IMR-90 (cell line): ENCODE results near the gene RNF225. TPM values are rescaled to one million over a fixed set of nuclear protein-coding genes. Genes with fewer than 3 reads are reported as not detected.

Experiments used
- ATAC-seq: fragments of 200-7000 bp; cut with Tn5 transposase; 2 replicates; pipeline ENCODE4 v1.9.1; 2020; ENCODE audit warnings: low read depth, mild to moderate bottlenecking, moderate library complexity
- BruUV-seq: library from RNA; stranded (reverse); fragments of 400-500 nt; replicated peaks from 2 replicates; lab custom pipeline; 2021; lab: Mats Ljungman, UMichigan
- CTCF ChIA-PET: fragments of 300-600 bp; formaldehyde crosslinking; extraction: SDS; loops from one replicate; lab custom pipeline; 2021; ENCODE audit warnings: antibody characterized with exemption; lab: Yijun Ruan, JAX
- POLR2A ChIA-PET: fragments of 300-600 bp; sonication (Branson Sonifier 250); formaldehyde crosslinking; loops from one replicate; lab custom pipeline; 2022; ENCODE audit warnings: antibody characterized with exemption; ENCODE audit not compliant: unreplicated experiment; lab: Charles Lee
- DNase-seq: peaks from one replicate; pipeline ENCODE4 v3.0.0; 2013
- H2AFZ ChIP-seq: replicated peaks from 2 replicates; pipeline ENCODE3; 2013; ENCODE audit warnings: low read length, mild to moderate bottlenecking; ENCODE audit not compliant: poor library complexity
- H2AK5ac ChIP-seq: 2 replicates; pipeline ENCODE4 v1.6.1; 2013; ENCODE audit warnings: low read depth, low read length, inconsistent platforms
- H2AK9ac ChIP-seq: replicated peaks from 2 replicates; pipeline ENCODE3; 2013; ENCODE audit warnings: mild to moderate bottlenecking, low read depth, low read length, moderate library complexity; ENCODE audit not compliant: poor library complexity
- H2BK120ac ChIP-seq: 2 replicates; pipeline ENCODE4 v1.6.1; 2013; ENCODE audit warnings: low read depth, low read length, inconsistent platforms
- H2BK15ac ChIP-seq: 3 replicates; pipeline ENCODE4 v1.6.1; 2013; ENCODE audit warnings: low read depth, low read length, inconsistent platforms
- H2BK20ac ChIP-seq: 2 replicates; pipeline ENCODE4 v1.6.1; 2013; ENCODE audit warnings: low read depth, mild to moderate bottlenecking, inconsistent platforms, low read length, moderate library complexity
- H2BK5ac ChIP-seq: 2 replicates; pipeline ENCODE4 v1.6.1; 2013; ENCODE audit warnings: mild to moderate bottlenecking, low read depth, low read length, inconsistent platforms; ENCODE audit not compliant: poor library complexity, severe bottlenecking
- H3K14ac ChIP-seq: replicated peaks from 2 replicates; pipeline ENCODE4 v1.6.1; 2013; ENCODE audit warnings: low read depth, low read length, inconsistent platforms
- H3K18ac ChIP-seq: 2 replicates; pipeline ENCODE4 v1.6.1; 2013; ENCODE audit warnings: low read depth, low read length, control low read depth
- H3K23ac ChIP-seq: 2 replicates; pipeline ENCODE4 v1.6.1; 2013; ENCODE audit warnings: low read depth, low read length, inconsistent platforms
- H3K27ac ChIP-seq: 2 replicates; pipeline ENCODE4 v1.5.1; 2013; ENCODE audit warnings: mild to moderate bottlenecking, control low read depth, low read length; ENCODE audit not compliant: insufficient read depth
- H3K27me3 ChIP-seq: 2 replicates; pipeline ENCODE4 v1.6.1; 2013; ENCODE audit warnings: low read length; ENCODE audit not compliant: control insufficient read depth, insufficient read depth
- H3K36me3 ChIP-seq: 2 replicates; pipeline ENCODE4 v1.6.1; 2013; ENCODE audit warnings: low read length, mixed read lengths; ENCODE audit not compliant: control insufficient read depth, insufficient read depth
- H3K4ac ChIP-seq: 2 replicates; pipeline ENCODE4 v1.6.1; 2013; ENCODE audit warnings: low read depth, low read length, inconsistent platforms
- H3K4me1 ChIP-seq: 2 replicates; pipeline ENCODE4 v1.6.1; 2013; ENCODE audit warnings: low read length, mixed read lengths; ENCODE audit not compliant: control insufficient read depth, insufficient read depth
- H3K4me2 ChIP-seq: 2 replicates; pipeline ENCODE4 v1.6.1; 2013; ENCODE audit warnings: low read depth, mild to moderate bottlenecking, control low read depth, low read length, moderate library complexity
- H3K4me3 ChIP-seq: 2 replicates; pipeline ENCODE4 v1.5.1; 2013; ENCODE audit warnings: low read depth, mild to moderate bottlenecking, control low read depth, low read length, moderate library complexity; ENCODE audit not compliant: insufficient read depth
- H3K56ac ChIP-seq: 2 replicates; pipeline ENCODE4 v1.6.1; 2013; ENCODE audit warnings: low read length, inconsistent platforms; ENCODE audit not compliant: insufficient read depth; ENCODE audit errors: extremely low read depth
- H3K79me1 ChIP-seq, 2 experiments: 2 replicates each; pipeline ENCODE4 v1.6.1; 2013; ENCODE audit warnings: low read length in 2 of 2, inconsistent platforms in 1 of 2, low read depth in 1 of 2
- H3K9ac ChIP-seq: 2 replicates; pipeline ENCODE4 v1.6.1; 2013; ENCODE audit warnings: low read depth, low read length, control low read depth
- H3K9me1 ChIP-seq: 2 replicates; pipeline ENCODE4 v1.6.1; 2013; ENCODE audit warnings: low read length, inconsistent platforms; ENCODE audit not compliant: insufficient read depth
- H3K9me3 ChIP-seq: 2 replicates; pipeline ENCODE4 v1.6.1; 2013; ENCODE audit warnings: low read length; ENCODE audit not compliant: control insufficient read depth, insufficient read depth
- H4K20me1 ChIP-seq: 2 replicates; pipeline ENCODE4 v1.6.1; 2013; ENCODE audit warnings: low read length, inconsistent platforms; ENCODE audit not compliant: insufficient read depth
- H4K5ac ChIP-seq: 2 replicates; pipeline ENCODE4 v1.6.1; 2013; ENCODE audit warnings: mild to moderate bottlenecking, low read depth, low read length, control low read depth
- H4K8ac ChIP-seq, 2 experiments: 2 replicates each; pipeline ENCODE4 v1.6.1; 2013; ENCODE audit warnings: low read depth in 2 of 2, low read length in 2 of 2, control low read depth in 1 of 2, inconsistent platforms in 1 of 2
- H4K91ac ChIP-seq: 2 replicates; pipeline ENCODE4 v1.6.1; 2013; ENCODE audit warnings: low read depth, low read length, inconsistent platforms; ENCODE audit not compliant: insufficient read depth
- BHLHE40 ChIP-seq: fragments of 150-350 bp; IDR thresholded peaks from 2 replicates; pipeline ENCODE4 v1.6.1; 2016; ENCODE audit warnings: mild to moderate bottlenecking, low read depth, low read length
- CEBPB ChIP-seq: IDR thresholded peaks from 2 replicates; pipeline ENCODE4 v1.6.1; 2012; ENCODE audit warnings: low read depth, low read length, improper control_type of control experiment
- CHD1 ChIP-seq: IDR thresholded peaks from 2 replicates; pipeline ENCODE4 v1.6.1; 2012; ENCODE audit warnings: low read depth, low read length, improper control_type of control experiment
- FOS ChIP-seq: fragments of 150-350 bp; IDR thresholded peaks from 2 replicates; pipeline ENCODE4 v1.6.1; 2016; ENCODE audit warnings: low read depth, low read length
- MAFK ChIP-seq: IDR thresholded peaks from 2 replicates; pipeline ENCODE4 v1.6.1; 2012; ENCODE audit warnings: low read depth, low read length, improper control_type of control experiment
- MAZ ChIP-seq: IDR thresholded peaks from 2 replicates; pipeline ENCODE4 v1.6.1; 2012; ENCODE audit warnings: low read depth, mild to moderate bottlenecking, low read length, improper control_type of control experiment, moderate library complexity, borderline replicate concordance
- MXI1 ChIP-seq: IDR thresholded peaks from 2 replicates; pipeline ENCODE4 v1.6.1; 2012; ENCODE audit warnings: low read depth, mild to moderate bottlenecking, low read length, moderate library complexity, borderline replicate concordance
- POLR2A ChIP-seq: IDR thresholded peaks from 2 replicates; pipeline ENCODE4 v1.6.1; 2012; ENCODE audit warnings: mild to moderate bottlenecking, low read depth, low read length
- RAD21 ChIP-seq: IDR thresholded peaks from 2 replicates; pipeline ENCODE4 v1.6.1; 2012; ENCODE audit warnings: low read length, improper control_type of control experiment
- RCOR1 ChIP-seq: IDR thresholded peaks from 2 replicates; pipeline ENCODE4 v1.6.1; 2012; ENCODE audit warnings: mild to moderate bottlenecking, low read length, improper control_type of control experiment; ENCODE audit not compliant: insufficient replicate concordance
- RFX5 ChIP-seq: IDR thresholded peaks from 2 replicates; pipeline ENCODE4 v1.8.0; 2012; ENCODE audit warnings: low read depth, mild to moderate bottlenecking, low read length, moderate library complexity
- SMC3 ChIP-seq: fragments of 150-350 bp; IDR thresholded peaks from 2 replicates; pipeline ENCODE4 v1.6.1; 2016; ENCODE audit warnings: low read depth, mild to moderate bottlenecking, antibody characterized with exemption, low read length, moderate library complexity
- whole genome bisulfite sequencing, 2 experiments: methylation state at CpG; one replicate each; pipeline versions ENCODE4 v1.1.5 to v1.1.7; 2013; ENCODE audit warnings: missing lambda C conversion rate in 2 of 2; ENCODE audit not compliant: insufficient read length in 1 of 2; ENCODE audit errors: extremely low coverage in 2 of 2; 5-methylcytosine and 5-hydroxymethylcytosine counted together
- dilution Hi-C: fragments of 300-500 bp; cut with HindIII; formaldehyde crosslinking; loops from one replicate; pipeline ENCODE4 v1.14.3; 2018; ENCODE audit warnings: low sequenced_read_pairs; ENCODE audit not compliant: unreplicated experiment
- in situ Hi-C: fragments of 300-500 bp; cut with MboI; formaldehyde crosslinking; loops from 3 replicates; pipeline ENCODE4 v1.14.3; 2019; ENCODE audit warnings: low sequenced_read_pairs, inconsistent platforms, mixed read lengths
- intact Hi-C: fragments of 100-400 bp; cut with micrococcal nuclease; formaldehyde crosslinking; loops from 2 replicates; pipeline ENCODE4 v1.10.0; 2022
- polyA plus RNA-seq, 3 experiments: library from polyadenylated mRNA; depleted of rRNA; stranded (reverse); fragments of >200 nt; gene quantifications; 2 replicates each; pipeline ENCODE4 v1.2.3, GENCODE V29; 2012; ENCODE audit warnings: low replicate concordance in 1 of 3
- total RNA-seq: library from RNA; depleted of rRNA; stranded (reverse); fragments of >200 nt; gene quantifications from 2 replicates; pipeline ENCODE4 v1.2.3, GENCODE V29; 2012
- TF ChIP-seq, protein P1 (sequence below): conservative IDR thresholded peaks from 2 replicates; pipeline ENCODE4 v1.5.1; 2012; ENCODE audit warnings: mild to moderate bottlenecking, low read depth, low read length, improper control_type of control experiment
- TF ChIP-seq, protein P2 (sequence below): fragments of 150-350 bp; IDR thresholded peaks from 2 replicates; pipeline ENCODE4 v1.6.1; 2016; ENCODE audit warnings: low read depth, mild to moderate bottlenecking, low read length, moderate library complexity, borderline replicate concordance

RNF225 gene
- total and polyA plus RNA-seq, 2 of the 4 experiments (the other 2 are of a cell fraction) = 0.10 TPM; not detected in 1

DNA sequence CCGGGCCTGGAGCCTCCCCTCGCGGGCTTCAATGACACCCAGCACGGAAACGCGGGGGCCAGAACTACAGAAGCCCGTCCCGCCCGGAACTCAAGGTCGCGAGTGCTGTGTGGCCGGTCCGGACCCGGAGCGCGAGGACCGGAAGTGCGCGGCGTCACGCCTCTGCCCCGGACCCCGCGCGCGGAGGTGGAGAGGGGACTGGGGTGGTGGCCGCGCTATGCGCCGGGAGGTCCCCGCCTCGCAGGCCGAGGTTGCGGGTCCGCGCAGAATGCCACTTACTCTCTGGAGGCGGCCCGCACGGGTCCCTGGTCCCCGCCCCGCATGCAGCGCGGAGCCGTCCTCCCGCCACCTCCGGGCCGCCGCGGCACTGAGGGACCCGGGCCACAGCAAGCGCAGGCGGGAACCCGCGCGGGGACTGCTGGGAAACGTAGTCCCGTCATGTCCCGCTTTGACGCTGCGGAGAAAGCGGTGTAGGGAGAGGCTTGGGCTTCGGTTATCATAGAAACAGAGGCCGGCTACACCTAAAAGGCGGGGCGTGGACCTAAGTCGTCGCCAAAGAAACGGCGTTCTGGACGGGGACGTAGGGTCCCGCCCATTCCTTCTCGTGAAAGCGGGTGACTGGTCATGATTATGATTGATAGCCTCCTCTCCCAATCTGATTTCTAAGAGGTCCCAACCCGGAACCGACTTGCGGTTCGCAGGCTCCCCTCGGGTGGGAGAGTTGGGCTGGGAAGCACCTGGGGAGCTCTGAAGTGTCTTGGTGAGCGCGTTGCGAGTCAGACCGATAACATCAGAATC is 14.6 kb upstream of the RNF225 start, which contains the start of gene ZNF837:
TSS of gene ZNF837 (minus strand) at position 369 of the 798 bp plus-strand sequence. CDS start 11,698 bp downstream, outside the sequence.
- intact Hi-C loops (no loop called here), dilution Hi-C loops (no loop called here), in situ Hi-C loops (no loop called here)
- Histone ChIP-seq H3K14ac (peak within 1 kb of the TSS; percentile 59), H2AK5ac (peak within 1 kb of the TSS; percentile 89), H3K27me3 (no peaks in the 10 kb centered on the region), H3K4ac (peak within 1 kb of the TSS; percentile 95), H3K18ac (no peak within 1 kb of the TSS), H2BK15ac (no peak within 1 kb of the TSS), H3K27ac (peak within 1 kb of the TSS; percentile 66), H2BK120ac (peak within 1 kb of the TSS; percentile 47; the same call in 1 of the 2 replicates), H4K8ac (peak within 1 kb of the TSS; percentile 93 to 99), H4K91ac (peak within 1 kb of the TSS; percentile 88), H2AFZ (peak within 1 kb of the TSS; percentile 97), H2BK5ac (peak within 1 kb of the TSS; percentile 75), H3K4me1 (peaks cover 13% of the 10 kb centered on the region), H3K4me2 (peak within 1 kb of the TSS; percentile 89), H3K79me1 (peaks cover 18 to 39% of the 10 kb centered on the region in 2 experiments; a peak in 3 of 4 replicates), H4K20me1 (no peaks in the 10 kb centered on the region), H3K9me1 (peaks cover 26% of the 10 kb centered on the region), H2AK9ac (peak within 1 kb of the TSS; percentile 96), H3K4me3 (peak within 1 kb of the TSS; percentile 56), H4K5ac (peak within 1 kb of the TSS; percentile 61), H3K23ac (peak within 1 kb of the TSS; percentile 95), H3K36me3 (no peaks in the 10 kb centered on the region), H3K9ac (peak within 1 kb of the TSS; percentile 79), H3K9me3 (no peaks in the 10 kb centered on the region), H2BK20ac (no peak within 1 kb of the TSS), H3K56ac (peak within 1 kb of the TSS; percentile 32; the same call in 1 of the 2 replicates)
- WGBS, 2 experiments = 0% methylated on average over 30 of the region's 83 CpGs; no CpG with 5 or more reads in 1 of the 2 experiments
- ChIA-PET CTCF (interaction anchor here (0.5 kb wide), 1 partner anchor 81 kb away, joined by 4 read pairs; no protein-coding TSS in a partner anchor), POLR2A (interaction anchor here (1.0 kb wide), 1 partner anchor 19 kb away, joined by 4 read pairs; the partner anchor contains the start of gene ZNF497)
- DNase-seq (peak; percentile 100), ATAC-seq (peak; percentile 93)
- no TSS peak for BruUV-seq
- TF ChIP-seq POLR2A (peak; percentile 67), FOS (peak; percentile 45; the same call in 1 of the 2 replicates), RFX5 (no peak), MXI1 (peak; percentile 41), CHD1 (no peak), RAD21 (no peak; the same call in 1 of the 2 replicates), MAZ (peak; percentile 91; the same call in 1 of the 2 replicates), RCOR1 (no peak), SMC3 (no peak; the same call in 1 of the 2 replicates), MAFK (no peak), BHLHE40 (peak; percentile 7; the same call in 1 of the 2 replicates), CEBPB (no peak)
- TF ChIP-seq, protein P1, sequence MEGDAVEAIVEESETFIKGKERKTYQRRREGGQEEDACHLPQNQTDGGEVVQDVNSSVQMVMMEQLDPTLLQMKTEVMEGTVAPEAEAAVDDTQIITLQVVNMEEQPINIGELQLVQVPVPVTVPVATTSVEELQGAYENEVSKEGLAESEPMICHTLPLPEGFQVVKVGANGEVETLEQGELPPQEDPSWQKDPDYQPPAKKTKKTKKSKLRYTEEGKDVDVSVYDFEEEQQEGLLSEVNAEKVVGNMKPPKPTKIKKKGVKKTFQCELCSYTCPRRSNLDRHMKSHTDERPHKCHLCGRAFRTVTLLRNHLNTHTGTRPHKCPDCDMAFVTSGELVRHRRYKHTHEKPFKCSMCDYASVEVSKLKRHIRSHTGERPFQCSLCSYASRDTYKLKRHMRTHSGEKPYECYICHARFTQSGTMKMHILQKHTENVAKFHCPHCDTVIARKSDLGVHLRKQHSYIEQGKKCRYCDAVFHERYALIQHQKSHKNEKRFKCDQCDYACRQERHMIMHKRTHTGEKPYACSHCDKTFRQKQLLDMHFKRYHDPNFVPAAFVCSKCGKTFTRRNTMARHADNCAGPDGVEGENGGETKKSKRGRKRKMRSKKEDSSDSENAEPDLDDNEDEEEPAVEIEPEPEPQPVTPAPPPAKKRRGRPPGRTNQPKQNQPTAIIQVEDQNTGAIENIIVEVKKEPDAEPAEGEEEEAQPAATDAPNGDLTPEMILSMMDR = no peak
- TF ChIP-seq, protein P2, sequence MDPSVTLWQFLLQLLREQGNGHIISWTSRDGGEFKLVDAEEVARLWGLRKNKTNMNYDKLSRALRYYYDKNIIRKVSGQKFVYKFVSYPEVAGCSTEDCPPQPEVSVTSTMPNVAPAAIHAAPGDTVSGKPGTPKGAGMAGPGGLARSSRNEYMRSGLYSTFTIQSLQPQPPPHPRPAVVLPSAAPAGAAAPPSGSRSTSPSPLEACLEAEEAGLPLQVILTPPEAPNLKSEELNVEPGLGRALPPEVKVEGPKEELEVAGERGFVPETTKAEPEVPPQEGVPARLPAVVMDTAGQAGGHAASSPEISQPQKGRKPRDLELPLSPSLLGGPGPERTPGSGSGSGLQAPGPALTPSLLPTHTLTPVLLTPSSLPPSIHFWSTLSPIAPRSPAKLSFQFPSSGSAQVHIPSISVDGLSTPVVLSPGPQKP = no peak
